ENCODE data around the gene FBXO40.

- TF ChIP-seq POU6F1 (CRISPR knock-in tag; IDR thresholded peaks at IDR 0.05; ENCODE audit: borderline replicate concordance, low read depth) = no peak
- TF ChIP-seq CSRNP3 (CRISPR knock-in tag; IDR thresholded peaks at IDR 0.05) = no peak
- TF ChIP-seq ESRRG (CRISPR knock-in tag; IDR thresholded peaks at IDR 0.05) = no peak
- no peak for TF ChIP-seq PATZ1 (CRISPR knock-in tag; IDR thresholded peaks at IDR 0.05; ENCODE audit: borderline replicate concordance)
Observed at GRCh38 chr3:121598564-121598963, 5.4 kb downstream of the FBXO40 start.

Measured in SK-N-SH treated with all-trans-retinoic acid at 6 μM for 48 hours (cell line).